SK-N-MC (cell line): Measurements from ENCODE around the gene BCL11B.

Source experiments
- EZH2 ChIP-seq: fragments of 200-600 bp; sonication (generic); IDR thresholded peaks from one replicate; pipeline ENCODE4 v1.6.1; 2017; ENCODE audit warnings: antibody characterized with exemption
- POLR2AphosphoS5 ChIP-seq: IDR thresholded peaks from 2 replicates; pipeline ENCODE4 v1.6.1; 2012; ENCODE audit warnings: mild to moderate bottlenecking, low read depth, low read length, borderline replicate concordance

DNA sequence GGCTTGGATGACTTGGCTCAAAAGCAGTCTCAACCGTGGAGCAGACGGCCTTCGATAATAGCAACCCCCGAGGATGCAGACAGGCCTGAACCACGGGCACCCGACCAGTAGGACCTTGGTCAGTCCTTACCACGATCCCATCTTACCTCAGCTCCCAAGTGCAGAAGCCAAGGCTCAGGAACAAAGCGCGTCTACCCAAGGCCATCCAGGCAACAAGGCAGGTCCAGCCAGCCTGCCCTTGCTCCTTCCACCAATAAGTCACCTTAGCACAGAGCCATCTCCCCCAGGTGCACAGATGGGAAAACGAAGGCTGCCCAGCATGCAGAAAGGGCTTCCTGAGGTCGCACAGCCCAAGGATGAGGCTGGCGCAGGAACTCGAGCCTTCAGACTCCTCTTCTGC lies 77.3 kb downstream of the BCL11B start:
- TF ChIP-seq POLR2AphosphoS5 (no peak; the same call in 1 of the 2 replicates), EZH2 (no peak)
